ENCODE measurements around the gene MED12.

MED12 gene

GRCh38 chrX:71159335-71159734 is 40.9 kb downstream of the MED12 start:
- TF ChIP-seq, protein P1, sequence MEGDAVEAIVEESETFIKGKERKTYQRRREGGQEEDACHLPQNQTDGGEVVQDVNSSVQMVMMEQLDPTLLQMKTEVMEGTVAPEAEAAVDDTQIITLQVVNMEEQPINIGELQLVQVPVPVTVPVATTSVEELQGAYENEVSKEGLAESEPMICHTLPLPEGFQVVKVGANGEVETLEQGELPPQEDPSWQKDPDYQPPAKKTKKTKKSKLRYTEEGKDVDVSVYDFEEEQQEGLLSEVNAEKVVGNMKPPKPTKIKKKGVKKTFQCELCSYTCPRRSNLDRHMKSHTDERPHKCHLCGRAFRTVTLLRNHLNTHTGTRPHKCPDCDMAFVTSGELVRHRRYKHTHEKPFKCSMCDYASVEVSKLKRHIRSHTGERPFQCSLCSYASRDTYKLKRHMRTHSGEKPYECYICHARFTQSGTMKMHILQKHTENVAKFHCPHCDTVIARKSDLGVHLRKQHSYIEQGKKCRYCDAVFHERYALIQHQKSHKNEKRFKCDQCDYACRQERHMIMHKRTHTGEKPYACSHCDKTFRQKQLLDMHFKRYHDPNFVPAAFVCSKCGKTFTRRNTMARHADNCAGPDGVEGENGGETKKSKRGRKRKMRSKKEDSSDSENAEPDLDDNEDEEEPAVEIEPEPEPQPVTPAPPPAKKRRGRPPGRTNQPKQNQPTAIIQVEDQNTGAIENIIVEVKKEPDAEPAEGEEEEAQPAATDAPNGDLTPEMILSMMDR (IDR thresholded peaks at IDR 0.05; ENCODE audit: borderline replicate concordance, insufficient read depth, low read depth, low read length), result no peak
- no peak overlapping the region for H3K4me3 ChIP-seq (ENCODE audit: low read depth, low read length)

DNA sequence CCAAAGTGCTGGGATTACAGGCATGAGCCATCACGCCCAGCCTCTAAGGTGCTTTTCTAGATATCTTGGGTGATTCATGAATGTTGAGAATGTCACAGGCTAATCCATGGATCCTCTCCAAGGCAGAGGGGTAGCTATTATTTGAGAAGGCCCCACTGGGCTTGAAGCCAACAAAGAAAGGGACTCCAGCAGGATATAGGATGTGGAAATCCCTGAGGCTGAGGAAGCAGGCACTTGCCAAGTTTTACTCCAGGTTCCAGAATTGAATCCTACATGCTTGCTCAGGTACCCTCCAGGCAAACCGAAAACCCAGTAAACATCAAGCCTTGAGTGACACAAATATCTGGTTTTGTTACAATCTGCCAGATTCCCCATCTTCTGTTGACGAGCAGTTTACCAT is 42.1 kb downstream of the MED12 start:
- TF ChIP-seq, protein P1 (IDR thresholded peaks at IDR 0.05; ENCODE audit: borderline replicate concordance, insufficient read depth, low read depth, low read length), result no peak
- no peak overlapping the region for H3K4me3 ChIP-seq (ENCODE audit: low read depth, low read length)

- TF ChIP-seq, protein P1 (IDR thresholded peaks at IDR 0.05; ENCODE audit: borderline replicate concordance, insufficient read depth, low read depth, low read length), result no peak
- no peak overlapping the region for H3K4me3 ChIP-seq (ENCODE audit: low read depth, low read length)
Observed at GRCh38 chrX:71162981-71163380, 44.6 kb downstream of the MED12 start.

- no peak overlapping the region for H3K4me3 ChIP-seq (ENCODE audit: low read depth, low read length)
- TF ChIP-seq, protein P1 (IDR thresholded peaks at IDR 0.05; ENCODE audit: borderline replicate concordance, insufficient read depth, low read depth, low read length), result no peak
Observed at GRCh38 chrX:71164071-71164470, 45.7 kb downstream of the MED12 start.

DNA sequence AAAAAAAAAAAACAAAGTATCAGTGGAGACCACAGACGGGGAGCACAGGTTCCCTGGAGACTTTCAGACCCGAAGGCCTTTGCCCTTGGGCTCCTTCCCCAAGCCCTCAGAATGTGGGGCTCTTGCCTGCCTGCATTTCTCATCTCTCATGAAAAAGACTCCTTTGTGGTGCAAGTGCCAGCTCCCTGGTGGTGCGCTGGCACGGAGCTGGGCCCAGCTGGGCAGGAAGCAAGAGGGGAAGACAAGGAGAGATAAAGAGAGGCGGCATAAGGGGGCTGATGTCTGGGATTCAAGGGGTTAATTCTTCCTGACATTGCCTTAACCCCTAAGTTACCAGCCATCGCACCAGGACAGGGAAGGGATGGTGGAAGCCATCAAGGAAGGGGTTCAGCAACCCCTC is 48.1 kb downstream of the MED12 start:
- TF ChIP-seq, protein P1 (IDR thresholded peaks at IDR 0.05; ENCODE audit: borderline replicate concordance, insufficient read depth, low read depth, low read length), result no peak
- H3K4me3 ChIP-seq (ENCODE audit: low read depth, low read length), result no peak overlapping the region

GRCh38 chrX:71167031-71167781 is 48.8 kb downstream of the MED12 start:
- TF ChIP-seq, protein P1 (IDR thresholded peaks at IDR 0.05; ENCODE audit: borderline replicate concordance, insufficient read depth, low read depth, low read length), result no peak
- H3K4me3 ChIP-seq (ENCODE audit: low read depth, low read length), result no peak overlapping the region

DNA sequence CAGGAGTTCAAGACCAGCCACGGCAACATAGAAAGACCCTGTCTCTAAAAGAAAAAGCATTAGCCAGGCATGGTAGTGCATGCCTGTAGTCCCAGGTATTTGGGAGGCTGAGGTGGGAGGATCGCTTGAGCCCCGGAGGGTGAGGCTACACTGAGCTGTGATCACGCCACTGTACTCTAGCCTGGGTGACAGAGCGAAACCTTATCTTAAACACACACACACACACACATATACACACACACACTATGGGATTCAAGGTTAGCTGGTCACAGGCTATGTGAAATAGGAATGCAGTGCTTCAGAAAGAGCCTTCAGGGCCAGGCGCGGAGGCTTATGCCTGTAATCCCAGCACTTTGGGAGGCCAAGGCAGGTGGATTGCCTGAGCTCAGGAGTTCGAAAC is 49.7 kb downstream of the MED12 start:
- H3K4me3 ChIP-seq (ENCODE audit: low read depth, low read length), result no peak overlapping the region
- TF ChIP-seq, protein P1 (IDR thresholded peaks at IDR 0.05; ENCODE audit: borderline replicate concordance, insufficient read depth, low read depth, low read length), result no peak
